ENCODE results near the gene PMP22. TPM values are rescaled to one million over a fixed set of nuclear protein-coding genes. Genes with fewer than 3 reads are reported as not detected.

Gene PMP22
- total and polyA plus RNA-seq, 5 donors: 116 to 137 (median 126) TPM

- WGBS: 37% methylated on average over 8 of the region's 8 CpGs
- Histone ChIP-seq H3K27me3 (ENCODE audit: control insufficient read depth, insufficient read depth) (no peaks in the 10 kb centered on the region), H3K27ac (ENCODE audit: low read length) (peak overlapping the region; percentile 70), H3K9me3 (ENCODE audit: control insufficient read depth, low read length) (no peaks in the 10 kb centered on the region), H3K4me1 (ENCODE audit: control insufficient read depth, insufficient read depth, low read length) (no peaks in the 10 kb centered on the region), H3K4me3 (ENCODE audit: low read length) (no peak overlapping the region)
- ATAC-seq: peak; percentile 39 to 71
- intact Hi-C loops (cut with DNase I): no loop called here
- DNase-seq: no peak
These were observed 26.7 kb upstream of the PMP22 start for GRCh38 chr17:15291674-15292361.

DNA sequence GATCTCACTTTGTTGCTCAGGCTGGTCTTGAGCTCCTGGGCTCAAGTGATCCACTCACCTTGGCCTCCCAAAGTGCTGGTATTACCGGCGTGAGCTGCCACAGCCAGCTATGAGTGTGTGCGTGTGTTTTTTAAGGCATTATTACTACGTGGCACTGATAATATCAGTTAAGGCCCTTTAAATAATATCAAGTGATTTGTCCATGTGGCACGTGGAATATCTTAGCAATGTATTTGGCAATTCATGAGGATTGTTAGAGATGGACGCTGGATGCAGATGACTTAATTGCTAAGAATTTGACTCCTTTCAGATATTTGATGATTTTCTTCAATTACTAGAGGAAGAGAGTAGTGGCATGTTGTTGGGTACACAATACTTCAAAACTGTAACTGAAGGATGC, 25.5 kb upstream of the PMP22 start:
- H3K4me1 ChIP-seq (ENCODE audit: control insufficient read depth, insufficient read depth, low read length): no peaks in the 10 kb centered on the region
- H3K9me3 ChIP-seq (ENCODE audit: control insufficient read depth, low read length): no peaks in the 10 kb centered on the region
- intact Hi-C loops (cut with DNase I): no loop called here
- 66% methylated on average over 6 of the region's 6 CpGs for WGBS
- H3K27me3 ChIP-seq (ENCODE audit: control insufficient read depth, insufficient read depth): no peaks in the 10 kb centered on the region
- no peak for ATAC-seq
- no peak for DNase-seq
- H3K4me3 ChIP-seq (ENCODE audit: low read length): no peak overlapping the region
- no peak overlapping the region for H3K27ac ChIP-seq (ENCODE audit: low read length)

GRCh38 chr17:15289285-15290183, 24.4 kb upstream of the PMP22 start:
- no peaks in the 10 kb centered on the region for H3K9me3 ChIP-seq (ENCODE audit: control insufficient read depth, low read length)
- intact Hi-C loops (cut with DNase I): no loop called here
- ATAC-seq (no peak), DNase-seq (no peak)
- no peaks in the 10 kb centered on the region for H3K27me3 ChIP-seq (ENCODE audit: control insufficient read depth, insufficient read depth)
- WGBS: 82% methylated on average over 22 of the region's 22 CpGs
- H3K4me1 ChIP-seq (ENCODE audit: control insufficient read depth, insufficient read depth, low read length): no peaks in the 10 kb centered on the region
- no peak overlapping the region for H3K27ac ChIP-seq (ENCODE audit: low read length)
- H3K4me3 ChIP-seq (ENCODE audit: low read length): no peak overlapping the region

GRCh38 chr17:15288859-15289258, 23.7 kb upstream of the PMP22 start:
- Histone ChIP-seq H3K4me3 (ENCODE audit: low read length) (no peak overlapping the region), H3K9me3 (ENCODE audit: control insufficient read depth, low read length) (no peaks in the 10 kb centered on the region), H3K4me1 (ENCODE audit: control insufficient read depth, insufficient read depth, low read length) (no peaks in the 10 kb centered on the region), H3K27me3 (ENCODE audit: control insufficient read depth, insufficient read depth) (no peaks in the 10 kb centered on the region), H3K27ac (ENCODE audit: low read length) (no peak overlapping the region)
- intact Hi-C loops (cut with DNase I): no loop called here
- no peak for DNase-seq
- WGBS: 70% methylated on average over 1 of the region's 1 CpG
- no peak for ATAC-seq

DNA sequence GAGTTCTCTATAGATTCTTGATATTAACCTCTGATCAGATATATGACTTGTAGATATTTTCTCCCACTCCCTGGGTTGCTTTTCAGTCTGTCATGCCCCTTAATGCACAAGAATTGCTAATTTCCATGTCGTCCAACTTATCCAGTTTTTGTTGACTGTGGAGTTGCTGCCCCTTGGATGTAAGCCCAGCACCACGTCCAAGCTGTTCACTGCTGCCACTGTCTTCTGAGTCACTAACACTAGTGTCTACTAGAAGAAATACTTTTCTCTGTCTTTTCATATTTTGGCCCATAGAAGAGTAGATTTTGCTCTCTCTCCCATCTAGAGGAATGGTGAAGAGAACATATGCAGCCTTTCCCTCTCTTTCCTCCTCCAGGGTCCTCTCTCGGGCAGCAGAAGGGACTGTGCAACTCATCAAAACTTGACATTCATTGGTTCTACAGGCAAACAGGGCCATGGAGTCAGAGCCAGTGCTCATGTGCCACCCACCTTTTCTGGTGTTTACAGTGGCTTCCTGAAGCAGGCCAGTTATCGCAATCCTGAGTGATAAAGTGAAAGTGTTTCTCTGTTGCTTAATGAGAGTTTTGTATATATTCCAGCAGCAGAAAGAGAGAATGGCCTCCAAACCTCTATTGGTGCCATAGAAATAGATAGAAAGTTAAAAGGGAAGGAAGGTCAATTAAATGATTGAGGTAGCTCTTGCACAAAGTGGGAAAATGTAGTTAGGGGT, 22.6 kb upstream of the PMP22 start:
- Histone ChIP-seq H3K4me1 (ENCODE audit: control insufficient read depth, insufficient read depth, low read length) (no peaks in the 10 kb centered on the region), H3K4me3 (ENCODE audit: low read length) (no peak overlapping the region), H3K9me3 (ENCODE audit: control insufficient read depth, low read length) (no peaks in the 10 kb centered on the region), H3K27me3 (ENCODE audit: control insufficient read depth, insufficient read depth) (no peaks in the 10 kb centered on the region), H3K27ac (ENCODE audit: low read length) (no peak overlapping the region)
- peak; percentile 51 to 74 (median 73) for DNase-seq
- peak in 1 of 2 donors; percentile 23 for ATAC-seq
- WGBS: 31% methylated on average over 4 of the region's 4 CpGs
- intact Hi-C loops (cut with DNase I): no loop called here

DNA sequence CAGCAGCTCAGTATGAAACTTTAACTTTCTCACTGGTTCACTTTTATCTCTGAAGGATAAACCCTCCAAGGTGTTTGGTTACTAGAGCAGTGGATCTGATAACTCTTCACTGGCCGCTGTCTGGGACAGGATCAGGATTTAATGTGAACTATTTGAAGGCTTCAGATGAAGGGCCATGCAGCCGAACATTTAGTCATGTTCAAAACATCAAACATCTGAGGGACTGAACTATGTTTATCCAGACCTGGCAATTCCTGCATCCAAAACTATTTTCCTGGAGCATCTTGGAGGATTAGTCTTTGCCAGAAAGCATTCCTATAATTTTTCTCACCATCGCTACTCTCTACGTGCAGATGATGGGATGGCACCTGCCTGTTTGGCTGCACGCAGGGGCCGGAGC, 20.3 kb upstream of the PMP22 start:
- Histone ChIP-seq H3K9me3 (ENCODE audit: control insufficient read depth, low read length) (no peaks in the 10 kb centered on the region), H3K27me3 (ENCODE audit: control insufficient read depth, insufficient read depth) (no peaks in the 10 kb centered on the region), H3K27ac (ENCODE audit: low read length) (no peak overlapping the region), H3K4me1 (ENCODE audit: control insufficient read depth, insufficient read depth, low read length) (no peaks in the 10 kb centered on the region), H3K4me3 (ENCODE audit: low read length) (no peak overlapping the region)
- ATAC-seq (no peak), DNase-seq (no peak)
- WGBS: 71% methylated on average over 6 of the region's 6 CpGs
- intact Hi-C loops (cut with DNase I): no loop called here

DNA sequence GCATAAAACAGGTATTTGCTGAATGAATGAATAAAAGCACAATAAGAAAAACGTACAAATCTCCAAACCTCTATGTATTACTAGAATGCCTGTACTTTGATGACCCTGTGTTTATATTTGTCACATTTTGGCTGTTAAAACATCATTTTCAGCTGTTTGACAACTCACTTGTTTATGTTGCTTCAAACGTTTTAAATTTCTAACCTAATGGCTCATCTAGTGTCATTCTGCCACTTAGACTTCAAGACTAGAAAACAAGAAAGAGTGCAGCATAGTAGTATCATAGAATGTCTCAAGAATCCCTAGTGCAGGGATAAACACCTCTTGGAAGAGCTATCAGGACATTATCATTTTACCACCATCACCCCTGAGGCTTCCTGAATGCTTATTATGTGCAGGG, 19.4 kb upstream of the PMP22 start:
- 48% methylated on average over 2 of the region's 2 CpGs for WGBS
- H3K9me3 ChIP-seq (ENCODE audit: control insufficient read depth, low read length): no peaks in the 10 kb centered on the region

GRCh38 chr17:15284107-15284506, 19.0 kb upstream of the PMP22 start:
- no peak overlapping the region for H3K27ac ChIP-seq (ENCODE audit: low read length)
- 86% methylated on average over 6 of the region's 6 CpGs for WGBS
- H3K4me3 ChIP-seq (ENCODE audit: low read length): no peak overlapping the region
- no peaks in the 10 kb centered on the region for H3K9me3 ChIP-seq (ENCODE audit: control insufficient read depth, low read length)
- no peaks in the 10 kb centered on the region for H3K27me3 ChIP-seq (ENCODE audit: control insufficient read depth, insufficient read depth)
- peaks cover 2% of the 10 kb centered on the region for H3K4me1 ChIP-seq (ENCODE audit: control insufficient read depth, insufficient read depth, low read length)
- intact Hi-C loops (cut with DNase I): no loop called here
- DNase-seq: no peak
- ATAC-seq: no peak

More for the DNA sequence above, 19.4 kb upstream of the PMP22 start:
- intact Hi-C loops (cut with DNase I): no loop called here
- Histone ChIP-seq H3K4me3 (ENCODE audit: low read length) (no peak overlapping the region), H3K27ac (ENCODE audit: low read length) (no peak overlapping the region), H3K4me1 (ENCODE audit: control insufficient read depth, insufficient read depth, low read length) (peaks cover 2% of the 10 kb centered on the region), H3K27me3 (ENCODE audit: control insufficient read depth, insufficient read depth) (no peaks in the 10 kb centered on the region)
- ATAC-seq: no peak
- no peak for DNase-seq

DNA sequence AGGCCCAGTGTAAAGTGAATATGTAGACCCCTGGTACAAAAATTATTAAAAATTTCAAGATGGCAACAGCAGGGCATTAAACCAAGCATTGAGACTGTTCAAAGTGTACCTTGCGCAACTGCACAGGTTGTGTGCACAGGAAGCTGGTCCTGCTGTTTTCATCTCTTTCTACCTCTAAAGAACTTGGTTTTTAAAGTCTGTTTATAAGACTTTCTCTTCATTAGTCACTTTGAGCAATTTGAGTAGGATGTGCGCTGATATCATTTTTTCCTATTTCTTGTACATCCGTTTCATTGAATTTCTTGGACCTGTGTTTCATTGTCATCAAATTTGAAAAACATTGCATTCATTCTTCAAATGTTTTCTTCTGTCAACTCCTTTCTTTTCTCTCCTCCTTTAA, 16.8 kb upstream of the PMP22 start:
- intact Hi-C loops (cut with DNase I): no loop called here
- Histone ChIP-seq H3K4me3 (ENCODE audit: low read length) (no peak overlapping the region), H3K27ac (ENCODE audit: low read length) (no peak overlapping the region), H3K27me3 (ENCODE audit: control insufficient read depth, insufficient read depth) (no peaks in the 10 kb centered on the region), H3K4me1 (ENCODE audit: control insufficient read depth, insufficient read depth, low read length) (peaks cover 2% of the 10 kb centered on the region), H3K9me3 (ENCODE audit: control insufficient read depth, low read length) (no peaks in the 10 kb centered on the region)
- DNase-seq: no peak
- no peak for ATAC-seq
- 84% methylated on average over 3 of the region's 3 CpGs for WGBS

DNA sequence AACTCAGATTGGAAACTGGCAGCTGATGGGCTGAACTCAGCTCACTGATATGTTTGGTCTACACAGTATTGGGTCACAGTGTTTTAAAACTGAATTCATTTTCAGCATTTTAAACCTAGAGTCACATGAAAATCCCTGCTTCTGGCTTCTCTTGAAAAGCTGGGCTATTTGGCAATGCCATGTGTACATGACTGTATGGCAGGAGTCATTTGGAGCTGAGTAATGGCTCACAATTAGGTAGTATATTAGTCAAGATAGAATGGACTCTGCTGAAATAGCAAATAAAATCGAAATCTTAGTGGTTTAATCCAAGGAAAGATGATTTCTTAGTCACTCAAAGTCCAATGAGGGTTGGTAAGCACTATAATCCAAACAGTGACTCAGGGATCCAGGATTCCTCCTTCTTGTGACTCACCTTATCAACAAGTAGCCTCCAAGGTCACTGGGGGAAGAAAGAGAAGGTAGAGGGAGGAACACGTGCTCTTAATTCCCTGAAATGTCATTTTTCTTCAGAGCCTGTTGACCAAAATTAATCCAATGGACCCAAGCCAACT, 13.9 kb upstream of the PMP22 start:
- ATAC-seq (no peak), DNase-seq (no peak)
- 64% methylated on average over 2 of the region's 2 CpGs for WGBS
- no peaks in the 10 kb centered on the region for H3K27me3 ChIP-seq (ENCODE audit: control insufficient read depth, insufficient read depth)
- no peak overlapping the region for H3K4me3 ChIP-seq (ENCODE audit: low read length)
- no peak overlapping the region for H3K27ac ChIP-seq (ENCODE audit: low read length)
- H3K9me3 ChIP-seq (ENCODE audit: control insufficient read depth, low read length): no peaks in the 10 kb centered on the region
- peaks cover 2% of the 10 kb centered on the region for H3K4me1 ChIP-seq (ENCODE audit: control insufficient read depth, insufficient read depth, low read length)
- intact Hi-C loops (cut with DNase I): no loop called here

DNA sequence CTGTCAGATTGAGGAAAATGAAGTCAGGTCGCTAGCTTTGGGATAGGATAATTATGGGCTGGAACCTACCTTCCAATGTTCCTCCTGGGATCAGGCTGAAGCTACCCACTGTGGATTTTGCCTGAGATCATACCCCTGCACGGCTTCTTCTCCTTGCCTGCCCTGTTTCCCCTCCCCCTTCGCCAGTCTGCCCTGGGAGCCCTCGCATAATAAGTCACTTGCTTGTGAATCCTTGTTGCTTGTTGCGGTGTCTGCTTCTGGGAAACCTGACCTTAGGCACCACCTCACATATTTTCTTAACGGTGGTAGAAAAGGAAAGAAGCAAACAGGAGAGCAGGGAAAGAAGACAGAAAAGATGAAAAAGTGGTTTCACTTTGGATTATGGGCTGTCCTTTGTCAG, 13.3 kb upstream of the PMP22 start:
- no peak overlapping the region for H3K4me3 ChIP-seq (ENCODE audit: low read length)
- intact Hi-C loops (cut with DNase I): no loop called here
- ATAC-seq (no peak), DNase-seq (no peak)
- 56% methylated on average over 6 of the region's 6 CpGs for WGBS
- no peaks in the 10 kb centered on the region for H3K27me3 ChIP-seq (ENCODE audit: control insufficient read depth, insufficient read depth)
- H3K27ac ChIP-seq (ENCODE audit: low read length): no peak overlapping the region
- H3K4me1 ChIP-seq (ENCODE audit: control insufficient read depth, insufficient read depth, low read length): peaks cover 2% of the 10 kb centered on the region
- H3K9me3 ChIP-seq (ENCODE audit: control insufficient read depth, low read length): no peaks in the 10 kb centered on the region

Measured in right cardiac atrium (tissue), 5 donors.